ENCODE measurements around the gene CYTH4. TPM values are rescaled to one million over a fixed set of nuclear protein-coding genes. Genes with fewer than 3 reads are reported as not detected.

CYTH4 gene
- total RNA-seq, 4 donors from 2014 or later, result 3.8 to 12.2 (median 5.9) TPM

GRCh38 chr22:37289156-37289735, 6.9 kb downstream of the CYTH4 start:
- DNase-seq, result no peak
- Histone ChIP-seq H3K4me1 (peaks cover 0 to 7% of the 10 kb centered on the region in 2 donors), H3K9me3 (no peaks in the 10 kb centered on the region), H3K36me3 (no peaks in the 10 kb centered on the region), H3K4me3 (no peak overlapping the region), H3K27me3 (no peaks in the 10 kb centered on the region), H3K27ac (no peak overlapping the region)
- intact Hi-C loops (cut with DNase I; ENCODE audit: low total_unique reads), result no loop called here
- no peak for TF ChIP-seq CTCF (IDR thresholded peaks at IDR 0.05)
- no peak for TF ChIP-seq POLR2A (IDR thresholded peaks at IDR 0.05)

- Histone ChIP-seq H3K9me3 (no peaks in the 10 kb centered on the region), H3K4me3 (no peak overlapping the region), H3K4me1 (no peaks in the 10 kb centered on the region), H3K27me3 (no peaks in the 10 kb centered on the region), H3K27ac (no peak overlapping the region), H3K36me3 (no peaks in the 10 kb centered on the region)
- TF ChIP-seq POLR2A (IDR thresholded peaks at IDR 0.05) (no peak), CTCF (IDR thresholded peaks at IDR 0.05) (no peak)
- intact Hi-C loops (cut with DNase I; ENCODE audit: low total_unique reads), result no loop called here
- DNase-seq, result no peak
These were observed 8.4 kb downstream of the CYTH4 start for GRCh38 chr22:37290737-37291136.

- intact Hi-C loops (cut with DNase I; ENCODE audit: low total_unique reads), result no loop called here
- H3K36me3 ChIP-seq, result no peaks in the 10 kb centered on the region
- no peaks in the 10 kb centered on the region for H3K27me3 ChIP-seq
- no peak for TF ChIP-seq POLR2A (IDR thresholded peaks at IDR 0.05)
- TF ChIP-seq CTCF (IDR thresholded peaks at IDR 0.05), result no peak
- H3K27ac ChIP-seq, result no peak overlapping the region
- no peak overlapping the region for H3K4me3 ChIP-seq
- no peaks in the 10 kb centered on the region for H3K9me3 ChIP-seq
- no peaks in the 10 kb centered on the region for H3K4me1 ChIP-seq
- DNase-seq, result no peak
These were observed 9.4 kb downstream of the CYTH4 start for GRCh38 chr22:37291559-37292298.

GRCh38 chr22:37292641-37293040, 10.3 kb downstream of the CYTH4 start:
- Histone ChIP-seq H3K4me1 (no peaks in the 10 kb centered on the region), H3K4me3 (no peak overlapping the region), H3K27ac (no peak overlapping the region), H3K27me3 (no peaks in the 10 kb centered on the region), H3K9me3 (no peaks in the 10 kb centered on the region), H3K36me3 (no peaks in the 10 kb centered on the region)
- DNase-seq, result no peak
- TF ChIP-seq POLR2A (IDR thresholded peaks at IDR 0.05) (no peak), CTCF (IDR thresholded peaks at IDR 0.05) (no peak)
- intact Hi-C loops (cut with DNase I; ENCODE audit: low total_unique reads), result no loop called here

- H3K27me3 ChIP-seq, result no peaks in the 10 kb centered on the region
- no peak overlapping the region for H3K27ac ChIP-seq
- no peak overlapping the region for H3K4me3 ChIP-seq
- H3K9me3 ChIP-seq, result no peaks in the 10 kb centered on the region
- TF ChIP-seq POLR2A (IDR thresholded peaks at IDR 0.05) (no peak), CTCF (IDR thresholded peaks at IDR 0.05) (no peak)
- no peaks in the 10 kb centered on the region for H3K36me3 ChIP-seq
- intact Hi-C loops (cut with DNase I; ENCODE audit: low total_unique reads), result no loop called here
- H3K4me1 ChIP-seq, result no peaks in the 10 kb centered on the region
- no peak for DNase-seq
These were observed 10.9 kb downstream of the CYTH4 start for GRCh38 chr22:37293172-37293571.

All from uterus (tissue), 4 donors.